Measurements from ENCODE around the gene RBM19.

Gene RBM19

DNA sequence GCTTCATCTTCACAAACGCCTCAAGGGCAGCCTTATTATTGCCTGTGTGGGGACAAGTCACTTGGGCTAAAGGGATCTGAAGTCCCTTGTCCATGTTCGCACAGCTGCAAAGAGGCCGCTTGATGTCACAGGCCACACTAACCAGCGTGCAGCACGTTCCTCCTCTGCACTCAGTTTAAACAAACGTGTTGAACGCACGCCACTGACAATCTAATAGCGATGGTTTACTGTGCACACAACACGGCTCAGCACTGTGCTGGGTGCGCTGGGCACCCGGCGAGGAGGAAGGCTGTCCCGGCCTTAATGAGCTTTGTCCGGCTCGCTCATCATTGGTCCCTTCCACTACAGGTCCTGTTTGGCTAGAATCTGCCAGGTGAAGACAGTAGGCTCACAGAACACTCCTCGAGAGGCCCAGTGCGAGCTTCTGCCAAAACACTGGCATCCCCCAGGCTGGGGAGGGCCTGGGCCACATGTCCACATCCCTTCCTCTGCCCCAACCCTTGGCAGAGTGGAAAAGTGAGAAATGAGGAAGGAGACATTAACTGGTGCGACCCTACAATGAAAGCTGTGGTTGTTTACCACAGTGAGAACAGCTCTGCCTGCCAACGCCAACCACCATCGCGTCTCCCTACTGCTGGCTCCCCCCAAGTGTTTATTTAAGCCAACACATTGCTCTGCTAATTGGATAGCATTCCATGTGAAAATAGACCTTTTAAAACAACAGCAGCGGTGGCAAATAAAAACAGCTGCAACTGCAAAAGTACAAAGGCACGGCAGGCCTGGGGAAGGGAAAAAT lies 113.2 kb downstream of the RBM19 start:
- TF ChIP-seq CTCF (IDR thresholded peaks at IDR 0.05), result no peak

DNA sequence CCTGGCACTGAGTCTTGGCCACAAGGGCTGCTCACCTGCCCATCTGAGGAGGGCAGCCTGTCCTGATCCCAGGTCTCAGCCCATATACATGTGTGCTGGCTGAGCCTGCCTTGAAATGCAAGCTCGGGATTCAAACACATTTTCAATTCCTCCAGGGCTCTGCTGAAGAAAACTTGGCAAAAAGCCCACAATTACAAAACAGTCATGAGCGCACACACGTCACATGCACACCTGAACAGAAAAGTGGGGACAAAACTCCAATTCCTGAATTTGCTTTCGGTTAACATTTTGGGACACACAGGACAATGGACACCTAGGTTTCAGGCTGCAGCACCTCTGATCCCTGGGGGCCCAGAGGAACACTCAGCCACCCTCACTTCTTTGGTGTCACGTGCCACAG lies 113.9 kb downstream of the RBM19 start:
- no peak for TF ChIP-seq CTCF (IDR thresholded peaks at IDR 0.05)

- no peak for TF ChIP-seq CTCF (IDR thresholded peaks at IDR 0.05)
These were observed 115.6 kb downstream of the RBM19 start for GRCh38 chr12:113850309-113851056.

GRCh38 chr12:113847856-113848255 lies 118.3 kb downstream of the RBM19 start:
- TF ChIP-seq CTCF (IDR thresholded peaks at IDR 0.05), result no peak

DNA sequence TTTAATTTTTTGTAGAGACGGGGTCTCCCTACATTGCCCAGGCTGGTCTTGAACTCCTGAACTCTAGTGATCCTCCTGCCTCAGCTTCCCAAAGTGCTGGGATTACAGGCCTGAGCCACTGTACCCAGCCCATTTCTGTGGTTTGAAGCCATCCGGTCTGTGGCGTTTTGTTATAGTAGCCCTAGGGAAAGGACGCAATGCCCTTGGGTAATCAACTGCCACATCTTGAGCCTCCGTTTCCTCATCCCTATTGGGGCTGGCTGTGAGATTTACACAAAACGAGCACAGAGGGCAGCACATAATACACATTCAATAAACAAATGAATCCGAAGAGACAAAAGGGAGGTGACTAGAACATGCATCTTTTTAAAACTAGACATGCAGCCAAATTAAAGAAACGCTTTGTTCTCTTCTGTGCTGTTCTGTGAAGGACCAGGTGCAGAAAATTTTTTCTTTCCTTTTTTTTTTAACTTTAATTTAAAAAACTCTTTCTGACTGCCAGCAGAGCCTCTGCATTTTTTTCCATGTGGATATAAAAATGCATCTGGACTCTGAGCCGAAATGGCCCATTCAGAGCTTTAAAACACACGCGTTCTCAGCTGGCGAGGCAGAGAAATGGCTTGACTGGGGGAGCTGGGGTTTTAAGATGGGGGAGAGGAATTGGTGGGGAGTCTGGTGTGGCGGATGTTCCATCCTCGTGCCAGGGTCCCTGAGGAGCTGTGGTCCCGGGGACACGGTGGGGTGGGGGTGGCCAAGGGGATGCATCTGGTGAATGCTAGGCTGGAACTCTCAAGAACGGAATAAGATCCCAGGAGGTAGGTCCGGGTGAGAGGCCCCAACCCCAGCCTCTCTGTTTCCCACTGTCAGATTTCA lies 119.0 kb downstream of the RBM19 start:
- TF ChIP-seq CTCF (IDR thresholded peaks at IDR 0.05), result no peak

- TF ChIP-seq CTCF (IDR thresholded peaks at IDR 0.05), result no peak
These were observed 120.0 kb downstream of the RBM19 start for GRCh38 chr12:113845900-113846674.

Data from LNCAP (cell line).